Hematopoietic multipotent progenitor cell treated with erythropoietin and hydrocortisone succinate and interleukin-3 and kit ligand, for 15 days (in vitro differentiated cells): ENCODE results near the gene SMPD3.

Source experiments
- DNase-seq: peaks from one replicate; pipeline ENCODE4 v3.0.0-alpha.2; 2015; ENCODE audit warnings: low spot score

Gene SMPD3

GRCh38 chr16:68380676-68381362 lies 67.5 kb downstream of the SMPD3 start:
- DNase-seq = no peak

GRCh38 chr16:68380348-68380670 lies 68.0 kb downstream of the SMPD3 start:
- no peak for DNase-seq

- DNase-seq = no peak
Observed at GRCh38 chr16:68379472-68380347, 68.6 kb downstream of the SMPD3 start.

- DNase-seq = no peak
Observed at GRCh38 chr16:68378436-68379415, 69.6 kb downstream of the SMPD3 start.

GRCh38 chr16:68377667-68378393 lies 70.5 kb downstream of the SMPD3 start:
- DNase-seq = no peak

GRCh38 chr16:68377221-68377620 lies 71.1 kb downstream of the SMPD3 start:
- DNase-seq = no peak

GRCh38 chr16:68376590-68376989 lies 71.7 kb downstream of the SMPD3 start:
- DNase-seq = no peak

- no peak for DNase-seq
Observed at GRCh38 chr16:68375801-68376536, 72.3 kb downstream of the SMPD3 start.

GRCh38 chr16:68374961-68375660 lies 73.2 kb downstream of the SMPD3 start:
- no peak for DNase-seq

- no peak for DNase-seq
Observed at GRCh38 chr16:68374246-68374805, 74.0 kb downstream of the SMPD3 start.

GRCh38 chr16:68373528-68374245 lies 74.6 kb downstream of the SMPD3 start:
- DNase-seq = no peak

- no peak for DNase-seq
Observed at GRCh38 chr16:68372806-68373205, 75.5 kb downstream of the SMPD3 start.

- no peak for DNase-seq
Observed at GRCh38 chr16:68372381-68372720, 76.0 kb downstream of the SMPD3 start.

- no peak for DNase-seq
Observed at GRCh38 chr16:68371706-68372380, 76.5 kb downstream of the SMPD3 start.

- no peak for DNase-seq
Observed at GRCh38 chr16:68371276-68371651, 77.0 kb downstream of the SMPD3 start.

GRCh38 chr16:68370581-68371275 lies 77.6 kb downstream of the SMPD3 start:
- no peak for DNase-seq

- DNase-seq = no peak
Observed at GRCh38 chr16:68369697-68370580, 78.4 kb downstream of the SMPD3 start.
